Mesodermal cell (in vitro differentiated cells): ENCODE measurements around the gene PPFIA3.
A peak's percentile ranks its signal among the peaks of the same experiment; 100 is the strongest.

Experiments
- H3K27ac ChIP-seq: 2 replicates; pipeline ENCODE4 v1.7.0; 2013; ENCODE audit warnings: mild to moderate bottlenecking, low read depth, low read length, moderate library complexity; ENCODE audit not compliant: severe bottlenecking
- H3K36me3 ChIP-seq: 2 replicates; pipeline ENCODE4 v1.7.1; 2013; ENCODE audit warnings: mild to moderate bottlenecking, low read length, moderate library complexity; ENCODE audit not compliant: control insufficient read depth, insufficient read depth
- H3K4me1 ChIP-seq: one replicate; pipeline ENCODE4 v1.7.1; 2013; ENCODE audit warnings: mild to moderate bottlenecking, low read length; ENCODE audit not compliant: insufficient read depth, control insufficient read depth, poor library complexity, severe bottlenecking
- H3K4me3 ChIP-seq: 2 replicates; pipeline ENCODE4 v1.7.0; 2013; ENCODE audit warnings: low read length, control low read depth, mild to moderate bottlenecking; ENCODE audit not compliant: insufficient read depth, poor library complexity, severe bottlenecking; ENCODE audit errors: extremely low read depth
- H3K9me3 ChIP-seq: 2 replicates; pipeline ENCODE4 v1.7.1; 2013; ENCODE audit warnings: mild to moderate bottlenecking, low read length, moderate library complexity; ENCODE audit not compliant: control insufficient read depth
- WGBS, 2 experiments: methylation state at CpG; one replicate each; pipeline ENCODE4 v1.1.5; 2013; ENCODE audit warnings: missing lambda C conversion rate in 2 of 2; ENCODE audit not compliant: insufficient coverage in 2 of 2; 5-methylcytosine and 5-hydroxymethylcytosine counted together

Gene PPFIA3

GRCh38 chr19:49085868-49086232 is 33.5 kb upstream of the PPFIA3 start:
- peak overlapping the region; percentile 82 for H3K27ac ChIP-seq
- H3K9me3 ChIP-seq, result no peaks in the 10 kb centered on the region
- 1 to 4% methylated on average over 12 to 14 of the region's 14 CpGs for WGBS, 2 experiments
- H3K4me3 ChIP-seq, result peak overlapping the region; percentile 87
- peaks cover 44% of the 10 kb centered on the region for H3K36me3 ChIP-seq
- peaks cover 7% of the 10 kb centered on the region for H3K4me1 ChIP-seq

DNA sequence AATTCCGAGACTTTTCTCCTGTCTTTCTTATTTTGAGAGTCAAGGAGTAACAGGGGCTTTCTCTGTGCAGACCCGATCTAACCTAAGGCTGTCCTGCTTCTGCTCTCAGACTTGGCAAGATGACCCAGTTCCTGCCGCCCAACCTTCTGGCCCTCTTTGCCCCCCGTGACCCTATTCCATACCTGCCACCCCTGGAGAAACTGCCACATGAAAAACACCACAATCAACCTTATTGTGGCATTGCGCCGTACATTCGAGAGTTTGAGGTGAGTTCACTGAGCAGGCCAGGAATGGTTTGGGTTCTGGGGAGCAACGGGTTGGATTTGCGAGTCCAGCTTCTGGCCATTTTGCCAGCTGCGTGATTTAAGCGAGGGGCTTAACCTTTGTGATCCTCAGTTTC is 33.0 kb upstream of the PPFIA3 start:
- no peak overlapping the region for H3K27ac ChIP-seq
- H3K36me3 ChIP-seq, result peaks cover 48% of the 10 kb centered on the region
- peak overlapping the region; percentile 87 for H3K4me3 ChIP-seq
- 51 to 67% methylated on average over 9 to 11 of the region's 11 CpGs for WGBS, 2 experiments
- H3K4me1 ChIP-seq, result peaks cover 7% of the 10 kb centered on the region
- H3K9me3 ChIP-seq, result no peaks in the 10 kb centered on the region

DNA sequence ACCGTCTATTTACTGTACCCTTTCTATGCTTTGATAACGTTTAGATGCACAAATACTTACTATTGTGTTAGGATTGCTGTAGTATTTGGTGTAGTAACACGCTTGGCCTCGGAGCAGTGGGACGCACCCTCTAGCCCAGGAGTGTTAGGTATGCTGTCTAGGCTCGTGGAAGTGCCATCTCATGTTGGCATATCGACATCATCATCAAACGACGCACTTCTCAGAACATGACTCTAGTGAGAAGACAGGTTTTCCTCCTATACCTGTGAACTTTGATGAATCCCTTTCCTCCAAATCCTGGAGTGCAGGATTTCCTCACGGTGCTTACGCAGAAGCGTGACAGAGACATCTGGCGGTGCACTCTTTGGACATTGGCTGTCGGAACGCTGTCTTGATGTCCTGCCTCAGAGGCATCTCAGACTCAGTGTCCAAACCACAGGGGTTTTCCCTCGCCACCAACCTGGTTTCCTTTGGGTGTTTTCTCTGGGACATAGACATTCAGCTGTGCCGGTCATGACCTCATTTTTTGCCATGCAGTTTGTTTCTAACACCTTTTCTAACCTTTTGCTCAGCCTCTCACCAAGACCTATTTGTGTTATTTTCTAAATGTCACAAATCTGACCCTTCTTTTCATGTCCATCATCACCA is 27.8 kb upstream of the PPFIA3 start:
- Histone ChIP-seq H3K9me3 (no peaks in the 10 kb centered on the region), H3K36me3 (peaks cover 93% of the 10 kb centered on the region), H3K4me1 (peaks cover 12% of the 10 kb centered on the region), H3K27ac (no peak overlapping the region), H3K4me3 (no peak overlapping the region)
- 98% methylated on average over 14 to 16 of the region's 17 CpGs for WGBS, 2 experiments

GRCh38 chr19:49092686-49093085 is 26.7 kb upstream of the PPFIA3 start:
- H3K27ac ChIP-seq, result no peak overlapping the region
- H3K36me3 ChIP-seq, result peaks cover 87% of the 10 kb centered on the region
- peaks cover 12% of the 10 kb centered on the region for H3K4me1 ChIP-seq
- 92 to 99% methylated on average over 6 of the region's 6 CpGs for WGBS, 2 experiments
- H3K9me3 ChIP-seq, result no peaks in the 10 kb centered on the region
- H3K4me3 ChIP-seq, result no peak overlapping the region

DNA sequence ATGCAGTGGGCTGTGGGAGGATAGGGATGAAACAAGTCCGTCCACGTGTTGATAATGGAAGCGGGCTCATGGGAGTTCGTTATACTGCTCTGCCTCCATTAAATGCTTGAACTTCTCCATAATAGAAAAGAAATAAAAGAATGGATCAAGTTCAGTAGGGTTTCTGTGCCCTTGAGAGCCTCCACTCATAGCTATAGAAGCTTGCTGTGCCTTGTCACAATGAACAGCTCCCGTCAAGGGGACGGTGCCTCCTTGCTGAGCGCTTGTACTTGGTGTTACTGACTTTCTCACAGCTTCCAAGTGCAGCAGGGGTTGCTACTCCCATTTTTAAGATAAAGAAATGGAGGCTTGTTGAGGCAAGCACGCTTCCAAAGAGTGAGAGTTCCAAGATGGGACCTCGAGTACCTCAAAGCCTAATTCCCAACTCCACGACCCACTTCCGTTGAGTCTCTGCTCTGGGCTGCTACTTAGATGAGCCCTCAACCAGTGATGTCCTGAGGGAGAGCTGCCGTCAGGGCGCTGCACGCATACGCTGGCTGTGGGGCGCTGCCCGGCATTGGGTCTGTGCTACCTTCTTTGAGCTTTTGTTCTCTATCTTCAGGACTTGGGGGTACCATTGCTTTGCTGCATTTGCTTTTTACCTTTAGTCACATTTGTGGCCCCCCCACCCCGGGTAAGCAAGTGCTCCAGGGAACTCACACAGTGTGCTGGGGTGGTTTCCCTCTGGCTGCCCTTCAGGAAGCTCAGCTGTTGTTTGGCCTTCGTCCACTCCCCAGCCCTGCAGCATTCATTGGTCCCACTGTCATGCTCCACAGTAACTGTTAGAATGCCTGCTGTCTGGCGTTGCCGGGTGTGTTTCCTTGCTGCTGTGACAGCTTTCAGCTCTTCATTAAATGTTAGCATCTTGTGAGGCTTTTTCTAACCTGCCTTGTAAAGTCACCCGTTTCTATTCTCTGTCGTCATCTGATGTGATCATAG is 24.6 kb upstream of the PPFIA3 start:
- H3K36me3 ChIP-seq, result peaks cover 88% of the 10 kb centered on the region
- no peak overlapping the region for H3K4me3 ChIP-seq
- peak overlapping the region; percentile 10 for H3K27ac ChIP-seq
- no peaks in the 10 kb centered on the region for H3K9me3 ChIP-seq
- 94 to 95% methylated on average over 16 to 22 of the region's 23 CpGs for WGBS, 2 experiments
- peaks cover 11% of the 10 kb centered on the region for H3K4me1 ChIP-seq

GRCh38 chr19:49097453-49098288 is 21.7 kb upstream of the PPFIA3 start:
- Histone ChIP-seq H3K27ac (peak overlapping the region; percentile 33), H3K9me3 (no peaks in the 10 kb centered on the region), H3K36me3 (peaks cover 84% of the 10 kb centered on the region), H3K4me3 (no peak overlapping the region), H3K4me1 (peaks cover 16% of the 10 kb centered on the region)
- 53 to 64% methylated on average over 5 to 7 of the region's 8 CpGs for WGBS, 2 experiments

GRCh38 chr19:49098795-49099194 is 20.5 kb upstream of the PPFIA3 start:
- peaks cover 16% of the 10 kb centered on the region for H3K4me1 ChIP-seq
- WGBS, 2 experiments, result 94 to 100% methylated on average over 2 to 4 of the region's 4 CpGs
- no peak overlapping the region for H3K4me3 ChIP-seq
- peaks cover 84% of the 10 kb centered on the region for H3K36me3 ChIP-seq
- no peak overlapping the region for H3K27ac ChIP-seq
- H3K9me3 ChIP-seq, result no peaks in the 10 kb centered on the region

DNA sequence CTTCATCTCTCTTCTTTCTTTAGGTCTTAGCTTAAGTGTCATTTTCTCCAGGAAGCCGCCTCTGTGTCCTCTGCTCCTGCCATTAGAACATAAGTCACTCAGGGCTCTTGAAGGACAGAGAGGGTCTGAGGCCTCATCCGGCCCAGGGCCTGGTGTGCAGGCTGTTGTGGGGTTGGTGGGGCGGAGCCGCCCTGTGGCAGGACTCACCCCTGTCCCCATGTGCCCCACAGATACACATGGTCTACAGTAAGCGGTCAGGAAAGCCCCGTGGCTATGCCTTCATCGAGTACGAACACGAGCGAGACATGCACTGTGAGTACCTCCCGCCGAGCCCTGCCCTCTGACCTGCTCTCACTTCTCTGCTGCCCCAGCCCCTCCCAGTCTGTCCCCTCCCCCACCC is 18.2 kb upstream of the PPFIA3 start:
- Histone ChIP-seq H3K36me3 (peaks cover 84% of the 10 kb centered on the region), H3K4me3 (no peak overlapping the region), H3K4me1 (peaks cover 10% of the 10 kb centered on the region), H3K9me3 (no peaks in the 10 kb centered on the region), H3K27ac (no peak overlapping the region)
- 82 to 90% methylated on average over 7 to 9 of the region's 12 CpGs for WGBS, 2 experiments

DNA sequence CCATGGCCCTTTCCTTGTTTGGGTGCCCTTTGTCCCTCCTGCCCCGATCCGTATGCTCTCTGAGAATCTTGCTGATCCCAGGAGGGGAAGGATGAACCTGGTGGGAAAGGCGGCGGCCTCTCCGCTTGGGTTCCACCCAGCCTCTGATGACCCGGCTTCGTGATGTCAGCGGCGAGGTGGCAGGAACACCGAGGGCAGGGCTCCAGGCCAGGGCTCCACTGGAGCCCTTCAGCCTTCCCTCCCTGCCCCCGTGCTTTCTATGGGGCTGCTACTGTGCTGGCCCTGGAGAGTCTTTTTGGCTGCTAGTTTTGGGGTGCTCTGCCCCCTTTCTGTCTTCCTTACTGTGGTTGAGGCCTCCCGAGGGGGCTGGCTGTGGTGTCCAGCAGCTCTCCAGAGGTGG is 17.0 kb upstream of the PPFIA3 start:
- Histone ChIP-seq H3K4me1 (peaks cover 17% of the 10 kb centered on the region), H3K36me3 (peaks cover 93% of the 10 kb centered on the region), H3K4me3 (no peak overlapping the region), H3K27ac (peak overlapping the region; percentile 23), H3K9me3 (no peaks in the 10 kb centered on the region)
- WGBS, 2 experiments, result 97 to 100% methylated on average over 4 to 10 of the region's 12 CpGs

DNA sequence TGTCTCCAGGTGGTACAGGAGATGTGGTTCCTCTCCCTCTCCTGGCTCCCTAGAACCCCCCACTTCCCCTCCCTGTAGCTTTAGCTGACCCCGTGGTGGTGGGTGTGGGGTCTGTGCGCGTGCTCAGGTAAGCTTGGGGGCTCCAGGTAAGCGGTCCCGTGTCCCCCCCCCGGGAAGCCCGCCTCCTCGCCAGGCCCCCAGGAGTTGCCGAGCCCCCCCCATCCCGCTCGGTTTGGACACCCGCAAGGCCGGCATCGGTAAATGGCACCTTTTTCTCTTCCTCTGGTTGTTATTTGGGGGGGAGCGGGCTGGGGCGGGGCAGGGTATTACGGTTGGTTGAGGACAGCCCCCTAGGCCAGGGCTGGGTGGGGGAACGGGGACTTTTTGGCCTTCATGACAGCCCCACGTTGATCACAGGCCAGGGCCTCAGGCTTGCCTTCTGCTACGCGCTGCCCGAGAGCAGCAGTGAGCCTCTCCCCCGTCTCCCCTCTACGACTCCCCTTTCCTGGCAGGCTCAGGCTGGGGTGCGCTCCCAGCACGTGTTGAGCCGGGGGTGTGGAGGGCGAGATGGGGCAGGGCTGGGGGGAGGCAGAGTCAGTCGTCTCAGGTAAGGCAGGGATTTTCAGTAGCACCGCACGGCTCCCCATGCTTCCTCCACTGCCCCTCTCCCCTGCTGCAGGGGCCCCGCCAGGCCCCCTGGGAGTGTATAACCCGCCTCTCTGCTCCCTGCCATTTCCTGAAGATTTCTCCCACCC is 15.8 kb upstream of the PPFIA3 start:
- Histone ChIP-seq H3K9me3 (no peaks in the 10 kb centered on the region), H3K4me1 (peaks cover 24% of the 10 kb centered on the region), H3K4me3 (no peak overlapping the region), H3K27ac (peak overlapping the region; percentile 23), H3K36me3 (peaks cover 95% of the 10 kb centered on the region)
- 96 to 97% methylated on average over 11 to 19 of the region's 33 CpGs for WGBS, 2 experiments
